Spleen (tissue), 7 donors: ENCODE results near the gene PPP1R9A.

Experiments
- CTCF ChIP-seq, 11 experiments: fragments of 200-600 bp in 7 of 11; fragments of 450-650 bp in 4 of 11; sonication (generic) in 4 of 11; IDR thresholded peaks in 8 of 11; conservative IDR thresholded peaks in 3 of 11; 1 replicate in 7 of 11; 2 replicates in 4 of 11; pipeline versions ENCODE4 v1.4.0 to v1.8.0; 2016 to 2021; ENCODE audit warnings: antibody characterized with exemption in 11 of 11, inconsistent platforms in 4 of 11, mild to moderate bottlenecking in 1 of 11
- POLR2A ChIP-seq, 3 donors: fragments of 450-650 bp; IDR thresholded peaks; one replicate each; pipeline ENCODE4 v1.5.1; 2017; ENCODE audit warnings: antibody characterized with exemption in 3 of 3, mild to moderate bottlenecking in 1 of 3
- donor health status: DM: no; HTN: no; CAD: no; lungs with moderate emphysema.
- donor health status: DM: no; HTN: no; CAD: no.
- donor health status: DM: no; HTN: no; CAD: no.

GRCh38 chr7:95198863-95199262, 291.5 kb downstream of the PPP1R9A start:
- TF ChIP-seq CTCF (IDR thresholded peaks at IDR 0.05 in 8 of 11, conservative IDR thresholded peaks at IDR 0.05 in 3 of 11) (no peak), POLR2A (IDR thresholded peaks at IDR 0.05) (no peak)
